Liver (tissue), 3 donors: ENCODE measurements around the gene STC2.

Source experiments
- ATF3 ChIP-seq: IDR thresholded peaks from 2 replicates; pipeline ENCODE4 v1.6.1; 2016; ENCODE audit warnings: antibody characterized with exemption
- CTCF ChIP-seq: fragments of 150-350 bp; IDR thresholded peaks from 2 replicates; pipeline ENCODE4 v1.5.1; 2017; ENCODE audit warnings: improper control_type of control experiment, low read depth, low read length; ENCODE audit not compliant: missing input control
- GABPA ChIP-seq, 2 donors: IDR thresholded peaks in 1 of 2; conservative IDR thresholded peaks in 1 of 2; 2 replicates each; pipeline ENCODE4 v1.6.1; 2016; ENCODE audit warnings: antibody characterized with exemption in 2 of 2, mild to moderate bottlenecking in 1 of 2, moderate library complexity in 1 of 2
- HNF4G ChIP-seq: IDR thresholded peaks from 2 replicates; pipeline ENCODE4 v1.6.1; 2016; ENCODE audit warnings: antibody characterized with exemption
- MAX ChIP-seq: IDR thresholded peaks from 2 replicates; pipeline ENCODE4 v1.6.1; 2016; ENCODE audit warnings: antibody characterized with exemption
- RAD21 ChIP-seq, 2 donors: IDR thresholded peaks; 2 replicates each; pipeline ENCODE4 v1.6.1; 2016; ENCODE audit warnings: antibody characterized with exemption in 2 of 2, mild to moderate bottlenecking in 2 of 2
- REST ChIP-seq: IDR thresholded peaks from 2 replicates; pipeline ENCODE4 v1.6.1; 2016; ENCODE audit warnings: antibody characterized with exemption, mild to moderate bottlenecking
- SP1 ChIP-seq: IDR thresholded peaks from 2 replicates; pipeline ENCODE4 v1.6.1; 2018; ENCODE audit warnings: antibody characterized with exemption, mild to moderate bottlenecking
- TAF1 ChIP-seq: conservative IDR thresholded peaks from 2 replicates; pipeline ENCODE4 v1.6.1; 2016; ENCODE audit warnings: antibody characterized with exemption, mild to moderate bottlenecking
- ZBTB33 ChIP-seq: IDR thresholded peaks from 2 replicates; pipeline ENCODE4 v1.6.1; 2016; ENCODE audit warnings: antibody characterized with exemption
- donor health status: healthy.
- donor health status: healthy.

GRCh38 chr5:173274771-173275170 is 53.4 kb downstream of the STC2 start:
- no peak for TF ChIP-seq HNF4G
- TF ChIP-seq GABPA (IDR thresholded peaks at IDR 0.05 in 1 of 2, conservative IDR thresholded peaks at IDR 0.05 in 1 of 2), result no peak
- TF ChIP-seq CTCF, result no peak
- TF ChIP-seq REST, result no peak
- no peak for TF ChIP-seq TAF1
- TF ChIP-seq RAD21 (IDR thresholded peaks at IDR 0.05), result no peak
- no peak for TF ChIP-seq ATF3
- no peak for TF ChIP-seq MAX
- no peak for TF ChIP-seq SP1
- TF ChIP-seq ZBTB33, result no peak
